NB4 (cell line): ENCODE measurements around the gene ZDHHC21.

Experiments used
- POLR2A ChIP-seq: IDR thresholded peaks from 2 replicates; pipeline ENCODE4 v1.6.1; 2011; ENCODE audit warnings: mild to moderate bottlenecking; ENCODE audit not compliant: insufficient read length; ENCODE audit errors: extremely low read depth
- TF ChIP-seq, protein P1 (sequence below): IDR thresholded peaks from one replicate; pipeline ENCODE4 v1.5.1; 2012; ENCODE audit warnings: low read depth, low read length

DNA sequence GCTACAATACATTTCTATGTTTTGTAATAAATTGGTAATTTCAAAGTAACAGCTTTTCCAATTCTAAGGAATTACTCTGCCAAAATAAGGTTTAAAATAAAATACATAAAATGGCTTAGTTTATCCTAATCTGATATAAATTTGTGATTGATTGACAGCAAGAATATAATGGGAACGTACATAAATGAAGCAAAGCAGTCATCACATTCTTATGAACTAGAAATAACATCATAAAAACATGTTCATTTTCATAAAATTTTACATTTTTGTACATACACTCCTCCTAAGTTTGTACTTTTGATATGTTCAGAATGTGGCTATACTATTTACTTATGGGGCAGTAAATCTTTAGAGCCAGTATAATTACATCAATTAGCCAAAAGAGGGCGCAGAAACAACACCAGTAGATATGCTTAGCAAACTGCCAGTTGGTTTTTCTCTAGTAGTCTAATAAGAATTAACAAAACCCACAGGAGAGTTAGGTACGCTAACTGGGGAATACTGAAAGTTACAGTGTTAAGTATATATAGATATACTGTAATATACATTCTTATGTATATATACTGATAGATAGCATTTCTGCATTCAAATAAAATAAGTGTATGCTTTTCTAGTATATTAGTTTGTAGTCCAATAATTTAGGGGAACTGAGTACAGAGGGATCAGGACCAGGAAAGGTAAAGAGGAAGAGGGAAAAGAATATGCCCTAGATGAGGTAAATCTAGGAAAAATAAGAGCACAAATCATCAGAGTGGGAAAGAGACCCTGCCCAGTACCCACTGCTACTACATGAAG lies 76.8 kb downstream of the ZDHHC21 start:
- TF ChIP-seq, protein P1, sequence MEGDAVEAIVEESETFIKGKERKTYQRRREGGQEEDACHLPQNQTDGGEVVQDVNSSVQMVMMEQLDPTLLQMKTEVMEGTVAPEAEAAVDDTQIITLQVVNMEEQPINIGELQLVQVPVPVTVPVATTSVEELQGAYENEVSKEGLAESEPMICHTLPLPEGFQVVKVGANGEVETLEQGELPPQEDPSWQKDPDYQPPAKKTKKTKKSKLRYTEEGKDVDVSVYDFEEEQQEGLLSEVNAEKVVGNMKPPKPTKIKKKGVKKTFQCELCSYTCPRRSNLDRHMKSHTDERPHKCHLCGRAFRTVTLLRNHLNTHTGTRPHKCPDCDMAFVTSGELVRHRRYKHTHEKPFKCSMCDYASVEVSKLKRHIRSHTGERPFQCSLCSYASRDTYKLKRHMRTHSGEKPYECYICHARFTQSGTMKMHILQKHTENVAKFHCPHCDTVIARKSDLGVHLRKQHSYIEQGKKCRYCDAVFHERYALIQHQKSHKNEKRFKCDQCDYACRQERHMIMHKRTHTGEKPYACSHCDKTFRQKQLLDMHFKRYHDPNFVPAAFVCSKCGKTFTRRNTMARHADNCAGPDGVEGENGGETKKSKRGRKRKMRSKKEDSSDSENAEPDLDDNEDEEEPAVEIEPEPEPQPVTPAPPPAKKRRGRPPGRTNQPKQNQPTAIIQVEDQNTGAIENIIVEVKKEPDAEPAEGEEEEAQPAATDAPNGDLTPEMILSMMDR, result peak; percentile 78
- no peak for TF ChIP-seq POLR2A
